DLD1 (cell line): Measurements from ENCODE around the gene FANCE.

Source experiments
- in situ Hi-C: cut with HindIII; loops from 2 replicates; pipeline ENCODE4 v1.10.0; 2017; ENCODE audit warnings: low sequenced_read_pairs

Gene FANCE

GRCh38 chr6:35452183-35453090 is at the start of gene FANCE:
Gene FANCE, plus strand, starts transcription at chr6:35452338. Its CDS starts 208 bp downstream, at chr6:35452546.
- in situ Hi-C loops: no loop called here

DNA sequence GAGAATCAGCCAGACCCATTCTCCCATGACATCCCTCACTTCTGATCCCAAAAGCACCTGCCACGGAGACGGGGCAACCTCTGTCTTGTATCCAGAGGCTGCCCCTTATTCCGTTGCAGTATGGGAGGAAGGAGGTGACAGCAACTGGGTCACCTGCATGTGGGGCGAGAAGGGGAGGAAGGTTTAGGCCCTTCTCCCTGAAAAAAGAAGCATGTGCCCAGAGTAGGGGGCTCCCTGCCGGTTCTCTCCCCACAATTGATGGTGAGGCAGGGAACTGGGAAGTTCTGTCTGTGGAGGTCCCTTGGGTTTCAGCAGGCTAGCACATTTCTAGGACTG is 49.3 kb upstream of the FANCE start:
- in situ Hi-C loops: no loop called here

- in situ Hi-C loops: no loop called here
These were observed 48.3 kb upstream of the FANCE start for GRCh38 chr6:35403544-35404442.

GRCh38 chr6:35406711-35407485 is 45.2 kb upstream of the FANCE start:
- in situ Hi-C loops: no loop called here

GRCh38 chr6:35409245-35409644 is 42.9 kb upstream of the FANCE start:
- in situ Hi-C loops: no loop called here

- in situ Hi-C loops: no loop called here
These were observed 42.0 kb upstream of the FANCE start for GRCh38 chr6:35410131-35410530.

DNA sequence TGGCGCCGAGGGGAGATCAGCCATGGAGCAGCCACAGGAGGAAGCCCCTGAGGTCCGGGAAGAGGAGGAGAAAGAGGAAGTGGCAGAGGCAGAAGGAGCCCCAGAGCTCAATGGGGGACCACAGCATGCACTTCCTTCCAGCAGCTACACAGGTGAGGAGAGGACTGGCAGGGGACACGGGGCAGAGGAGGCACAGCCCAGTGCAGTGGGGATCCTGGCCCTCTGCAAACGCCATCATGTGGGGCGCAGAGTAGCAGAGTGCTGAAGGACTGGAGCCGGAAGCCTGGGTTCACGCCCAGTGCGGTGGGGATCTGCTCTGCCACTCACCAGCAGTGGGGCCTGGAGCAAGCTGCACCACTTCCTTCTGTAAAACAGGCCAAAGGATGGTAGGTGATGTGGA is 41.1 kb upstream of the FANCE start:
- in situ Hi-C loops: no loop called here

DNA sequence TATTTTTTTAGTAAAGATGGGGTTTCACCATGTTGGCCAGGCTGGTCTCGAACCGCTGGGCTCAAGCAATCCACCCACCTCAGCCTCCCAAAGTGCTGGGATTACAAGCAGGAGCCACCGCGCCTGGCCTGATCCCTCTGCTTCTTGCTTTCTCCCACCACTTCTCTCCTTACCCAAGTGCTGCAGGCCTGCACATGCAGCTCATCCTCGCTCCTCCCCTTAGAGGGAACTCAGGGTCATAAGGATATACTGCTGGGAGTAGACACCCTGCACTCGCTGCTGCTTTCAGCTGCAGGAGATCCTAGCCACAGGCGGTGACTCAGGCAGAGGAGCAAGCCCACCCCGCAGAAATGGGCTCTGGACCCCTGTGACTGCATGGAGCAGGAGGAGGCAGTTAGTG is 40.0 kb upstream of the FANCE start:
- in situ Hi-C loops: no loop called here

- in situ Hi-C loops: no loop called here
These were observed 38.2 kb upstream of the FANCE start for GRCh38 chr6:35413911-35414310.

GRCh38 chr6:35415065-35415891 is 36.9 kb upstream of the FANCE start:
- in situ Hi-C loops: no loop called here

DNA sequence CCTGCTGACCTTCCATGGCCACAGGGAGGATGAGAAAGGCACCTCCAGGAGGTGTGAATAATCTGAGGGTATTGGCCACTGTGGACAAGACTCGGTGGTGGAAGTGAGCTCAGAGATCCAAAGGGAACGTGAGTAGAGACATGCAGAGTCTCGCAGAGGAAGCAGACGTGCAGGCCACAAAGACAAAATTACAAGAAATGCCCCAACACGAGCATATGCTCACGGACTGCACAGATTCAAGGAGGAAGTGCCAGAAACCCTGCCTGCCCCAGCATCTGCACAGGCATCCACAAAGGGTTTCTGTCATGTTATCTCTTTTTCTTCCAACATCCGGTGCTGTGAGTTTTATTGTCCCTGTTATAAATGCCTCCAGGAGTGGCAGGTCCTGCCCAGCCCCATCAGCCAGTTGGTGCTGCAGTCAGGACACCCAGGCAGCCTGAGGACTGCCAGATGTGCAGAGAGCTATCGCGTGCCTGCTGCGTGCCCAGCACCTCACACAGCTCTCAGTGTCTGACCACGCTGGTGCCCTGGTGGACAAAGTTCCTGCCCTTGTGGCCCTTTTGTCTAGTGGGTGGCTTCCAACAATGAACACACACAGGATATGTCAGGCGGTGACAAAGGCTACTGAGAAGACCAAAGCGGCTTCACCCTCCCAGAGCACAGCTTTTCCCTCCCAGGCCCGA is 34.0 kb upstream of the FANCE start:
- in situ Hi-C loops: no loop called here

DNA sequence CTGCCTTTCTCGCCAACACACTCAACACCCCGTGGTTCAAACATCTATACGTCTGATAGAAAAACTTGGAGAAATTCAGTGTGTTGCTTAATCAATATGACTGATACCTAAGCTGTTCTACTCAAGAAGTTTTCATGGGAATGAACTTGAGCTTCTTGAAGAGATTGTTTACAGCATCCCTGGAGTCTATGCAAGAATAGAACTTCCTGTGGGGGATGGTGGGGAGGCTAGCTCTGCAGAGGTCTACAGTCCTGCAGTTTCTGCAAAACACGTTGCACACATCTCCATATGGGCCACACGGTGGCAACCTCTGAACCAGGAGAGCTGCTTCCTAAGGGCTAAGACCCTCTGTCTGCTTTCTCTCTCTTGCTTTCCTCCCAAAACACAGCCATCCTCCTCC is 32.7 kb upstream of the FANCE start:
- in situ Hi-C loops: no loop called here

DNA sequence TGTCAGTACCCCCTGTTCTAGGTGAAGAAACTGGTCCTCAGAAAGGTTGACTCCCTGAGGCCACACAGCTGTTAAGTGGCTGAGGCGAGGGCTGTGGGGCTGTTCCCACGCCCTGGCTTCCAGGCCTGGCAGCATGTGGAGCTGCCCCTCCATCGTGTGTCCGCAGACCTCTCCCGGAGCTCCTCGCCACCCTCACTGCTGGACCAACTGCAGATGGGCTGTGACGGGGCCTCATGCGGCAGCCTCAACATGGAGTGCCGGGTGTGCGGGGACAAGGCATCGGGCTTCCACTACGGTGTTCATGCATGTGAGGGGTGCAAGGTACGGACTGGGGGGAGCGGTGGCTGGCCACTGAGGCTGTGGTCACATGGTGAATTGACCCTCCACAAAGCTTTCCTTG is 32.2 kb upstream of the FANCE start:
- in situ Hi-C loops: no loop called here

DNA sequence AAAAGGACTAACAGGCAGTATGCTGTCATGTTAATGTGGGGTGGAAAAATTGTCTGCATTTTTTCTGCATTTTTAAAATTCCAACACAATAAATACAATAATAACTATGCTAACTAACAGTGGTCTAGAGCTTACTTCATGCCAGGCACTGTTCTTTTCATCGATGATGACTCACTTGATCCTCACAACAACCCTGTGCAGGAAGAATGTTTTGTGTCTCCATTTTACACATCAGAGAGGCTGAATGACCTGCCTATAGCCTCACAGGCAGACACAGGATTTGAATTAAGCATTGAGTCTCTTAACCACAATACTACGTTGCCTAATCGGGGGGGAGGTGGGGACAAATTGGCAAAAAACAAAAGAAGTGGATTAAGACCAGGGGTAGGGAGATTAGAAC is 26.9 kb upstream of the FANCE start:
- in situ Hi-C loops: no loop called here

DNA sequence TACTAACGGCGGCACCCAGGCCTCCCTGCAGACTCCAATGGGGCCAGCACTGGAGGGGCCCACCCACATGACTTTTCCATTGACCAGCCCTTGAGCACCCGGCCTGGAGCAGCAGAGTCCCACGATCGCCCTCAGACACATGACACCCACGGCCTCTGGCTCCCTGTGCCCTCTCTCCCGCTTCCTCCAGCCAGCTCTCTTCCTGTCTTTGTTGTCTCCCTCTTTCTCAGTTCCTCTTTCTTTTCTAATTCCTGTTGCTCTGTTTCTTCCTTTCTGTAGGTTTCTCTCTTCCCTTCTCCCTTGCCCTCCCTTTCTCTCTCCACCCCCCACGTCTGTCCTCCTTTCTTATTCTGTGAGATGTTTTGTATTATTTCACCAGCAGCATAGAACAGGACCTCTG is 26.1 kb upstream of the FANCE start:
- in situ Hi-C loops: no loop called here

- in situ Hi-C loops: no loop called here
These were observed 24.7 kb upstream of the FANCE start for GRCh38 chr6:35427435-35427834.

GRCh38 chr6:35427851-35428321 is 24.3 kb upstream of the FANCE start:
- in situ Hi-C loops: no loop called here

DNA sequence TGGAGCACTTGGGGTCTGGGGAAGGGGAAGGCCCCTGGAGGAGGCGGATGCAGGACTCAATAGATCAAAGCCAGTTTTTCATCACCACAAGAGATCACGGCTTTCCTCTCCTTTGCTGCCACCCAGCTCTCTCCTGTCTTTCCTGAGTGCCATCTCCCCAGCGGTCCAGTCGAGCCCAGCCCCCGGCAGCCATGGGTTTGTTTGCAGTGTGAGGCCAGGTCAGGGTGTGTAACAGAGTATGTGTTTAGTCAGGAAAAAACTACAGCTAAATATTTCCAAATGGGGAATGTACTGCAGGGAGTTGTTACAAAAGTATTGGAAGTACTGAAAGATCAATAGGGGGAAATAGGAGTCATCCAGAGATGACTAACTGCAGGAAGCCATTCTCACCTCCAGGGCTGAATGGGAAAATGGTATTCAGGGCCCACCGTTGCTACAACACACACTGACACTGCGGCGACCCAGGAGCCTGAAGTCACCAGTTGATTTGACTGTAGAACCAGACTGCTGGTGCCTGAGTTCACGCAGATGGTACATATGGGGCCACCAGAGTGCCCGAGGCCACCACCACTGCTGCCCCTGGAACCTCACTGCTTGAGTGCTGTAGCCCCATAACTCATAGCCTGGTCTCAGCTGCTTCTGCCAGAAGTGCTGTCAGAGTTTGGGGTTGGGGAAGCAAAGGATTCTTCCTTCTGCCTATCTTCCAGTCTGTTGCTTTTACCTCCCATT is 23.6 kb upstream of the FANCE start:
- in situ Hi-C loops: no loop called here

DNA sequence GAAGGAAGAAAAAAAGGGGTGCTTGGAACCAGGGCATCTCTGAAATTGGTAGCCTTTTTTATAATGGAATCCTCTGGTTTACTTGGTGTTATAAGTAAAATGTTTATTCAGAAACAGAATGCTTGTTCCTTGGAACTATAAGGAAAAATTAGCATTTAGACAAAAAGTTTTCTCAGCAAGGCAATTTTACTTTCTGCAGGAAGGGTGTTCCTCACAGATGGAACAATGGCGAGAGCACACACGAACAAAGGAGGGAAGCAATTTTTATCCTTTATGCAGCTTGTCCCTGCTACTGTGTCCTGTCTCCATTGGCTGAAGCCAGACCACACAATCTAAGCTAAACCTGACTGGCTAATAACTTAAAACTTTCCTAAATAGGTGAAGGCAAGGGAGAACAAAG is 22.7 kb upstream of the FANCE start:
- in situ Hi-C loops: no loop called here
